ENCODE results near the gene MAN2B1. TPM values are rescaled to one million over a fixed set of nuclear protein-coding genes. Genes with fewer than 3 reads are reported as not detected.

MAN2B1 gene
- total RNA-seq, 1 donor from 2014 or later, result 36.3 TPM

DNA sequence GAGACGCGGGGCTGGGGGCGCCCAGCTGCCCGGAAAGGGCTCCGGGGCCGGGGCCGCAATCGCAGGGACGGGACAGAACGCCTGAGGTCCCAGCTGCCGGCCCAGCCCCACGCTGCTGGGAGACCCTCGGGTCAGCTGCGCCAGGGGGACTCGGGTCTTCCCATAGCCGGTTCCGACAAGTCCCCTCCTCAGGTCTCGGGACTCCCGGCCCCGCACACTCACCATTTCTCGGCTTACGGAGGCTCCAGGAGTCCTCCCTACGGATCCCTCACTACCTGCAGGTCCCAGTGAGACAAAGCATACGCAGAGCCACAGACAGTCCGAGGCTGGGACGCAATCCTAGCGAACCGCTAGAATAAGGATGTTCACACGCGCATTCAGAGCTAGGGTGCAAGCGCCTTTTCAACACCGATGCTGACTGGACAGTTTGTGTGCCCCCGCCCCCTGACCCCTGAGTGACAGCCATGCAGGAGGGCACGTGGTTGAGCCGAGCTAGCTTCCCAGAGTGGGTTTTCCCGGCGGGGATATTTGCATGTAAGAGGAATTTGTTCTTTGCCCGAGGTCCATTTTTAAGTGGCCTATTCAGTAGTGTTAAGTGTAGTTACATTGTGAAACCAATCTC lies 69.5 kb downstream of the MAN2B1 start:
- Histone ChIP-seq H3K27me3 (no peaks in the 10 kb centered on the region), H3K4me3 (no peak overlapping the region), H3K4me1 (no peaks in the 10 kb centered on the region), H3K36me3 (peaks cover 5 to 28% of the 10 kb centered on the region in 2 donors), H3K9me3 (no peaks in the 10 kb centered on the region), H3K27ac (no peak overlapping the region)
- no peak for DNase-seq (ENCODE audit: low spot score in 2 of 2)
- intact Hi-C loops (cut with DNase I), result no loop called here
- TF ChIP-seq, protein P1, sequence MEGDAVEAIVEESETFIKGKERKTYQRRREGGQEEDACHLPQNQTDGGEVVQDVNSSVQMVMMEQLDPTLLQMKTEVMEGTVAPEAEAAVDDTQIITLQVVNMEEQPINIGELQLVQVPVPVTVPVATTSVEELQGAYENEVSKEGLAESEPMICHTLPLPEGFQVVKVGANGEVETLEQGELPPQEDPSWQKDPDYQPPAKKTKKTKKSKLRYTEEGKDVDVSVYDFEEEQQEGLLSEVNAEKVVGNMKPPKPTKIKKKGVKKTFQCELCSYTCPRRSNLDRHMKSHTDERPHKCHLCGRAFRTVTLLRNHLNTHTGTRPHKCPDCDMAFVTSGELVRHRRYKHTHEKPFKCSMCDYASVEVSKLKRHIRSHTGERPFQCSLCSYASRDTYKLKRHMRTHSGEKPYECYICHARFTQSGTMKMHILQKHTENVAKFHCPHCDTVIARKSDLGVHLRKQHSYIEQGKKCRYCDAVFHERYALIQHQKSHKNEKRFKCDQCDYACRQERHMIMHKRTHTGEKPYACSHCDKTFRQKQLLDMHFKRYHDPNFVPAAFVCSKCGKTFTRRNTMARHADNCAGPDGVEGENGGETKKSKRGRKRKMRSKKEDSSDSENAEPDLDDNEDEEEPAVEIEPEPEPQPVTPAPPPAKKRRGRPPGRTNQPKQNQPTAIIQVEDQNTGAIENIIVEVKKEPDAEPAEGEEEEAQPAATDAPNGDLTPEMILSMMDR (IDR thresholded peaks at IDR 0.05), result no peak

Other genes with a start within 250 kb of the MAN2B1 start
- gene ZNF443, start 225.7 kb downstream of the MAN2B1 start, total RNA-seq, result 4.0 TPM
- 3.4 TPM for gene ZNF709, start 181.9 kb downstream of the MAN2B1 start, total RNA-seq
- 2.6 TPM for gene ZNF564, start 115.3 kb downstream of the MAN2B1 start, total RNA-seq
- gene ZNF490, start 55.9 kb downstream of the MAN2B1 start, total RNA-seq, result 27.8 TPM
- gene ZNF791, start 55.8 kb downstream of the MAN2B1 start, total RNA-seq, result 6.9 TPM
- gene WDR83, start 65 bp upstream of the MAN2B1 start, total RNA-seq, result 12.0 TPM
- gene DHPS, start 15.1 kb upstream of the MAN2B1 start, total RNA-seq, result 160 TPM
- not detected for gene GNG14, start 21.3 kb upstream of the MAN2B1 start, total RNA-seq
- 7.6 TPM for gene FBXW9, start 29.9 kb upstream of the MAN2B1 start, total RNA-seq
- gene TNPO2, start 57.2 kb upstream of the MAN2B1 start, total RNA-seq, result 82.6 TPM
- 338 TPM for gene TRIR, start 67.9 kb upstream of the MAN2B1 start, total RNA-seq
- gene GET3, start 70.8 kb upstream of the MAN2B1 start, total RNA-seq, result 43.6 TPM
- not detected for gene BEST2, start 85.0 kb upstream of the MAN2B1 start, total RNA-seq
- gene HOOK2, start 108.8 kb upstream of the MAN2B1 start, total RNA-seq, result 58.5 TPM
- gene JUNB, start 124.7 kb upstream of the MAN2B1 start, total RNA-seq, result 3,581 TPM
- gene PRDX2, start 135.1 kb upstream of the MAN2B1 start, total RNA-seq, result 259 TPM
- gene THSD8, start 135.3 kb upstream of the MAN2B1 start, total RNA-seq, result not detected
- gene RNASEH2A, start 139.8 kb upstream of the MAN2B1 start, total RNA-seq, result 3.4 TPM
- gene RTBDN, start 167.8 kb upstream of the MAN2B1 start, total RNA-seq, result not detected
- gene MAST1, start 171.8 kb upstream of the MAN2B1 start, total RNA-seq, result 2.0 TPM
- gene DNASE2, start 214.7 kb upstream of the MAN2B1 start, total RNA-seq, result 76.8 TPM
- gene KLF1, start 220.5 kb upstream of the MAN2B1 start, total RNA-seq, result not detected
- gene GCDH, start 224.4 kb upstream of the MAN2B1 start, total RNA-seq, result 20.6 TPM